A673 (cell line): ENCODE measurements around the gene SOX1. TPM values are rescaled to one million over a fixed set of nuclear protein-coding genes. Genes with fewer than 3 reads are reported as not detected.
A peak's percentile ranks its signal among the peaks of the same experiment; 100 is the strongest.

Experiments used
- BruUV-seq: library from RNA; stranded (reverse); fragments of 400-500 nt; replicated peaks from 2 replicates; lab custom pipeline; 2021; lab: Mats Ljungman, UMichigan
- CTCF ChIA-PET: fragments of 300-600 bp; sonication (Branson Sonifier 250); formaldehyde crosslinking; loops from one replicate; lab custom pipeline; 2022; ENCODE audit warnings: antibody characterized with exemption; lab: Charles Lee
- POLR2A ChIA-PET: fragments of 300-600 bp; sonication (Branson Sonifier 250); formaldehyde crosslinking; loops from one replicate; lab custom pipeline; 2022; ENCODE audit warnings: antibody characterized with exemption; ENCODE audit not compliant: low non-redundant PET; lab: Charles Lee
- DNase-seq: peaks from one replicate; pipeline ENCODE4 v3.0.0-alpha.2; 2015; ENCODE audit warnings: low spot score
- H3K27ac ChIP-seq: fragments of 200-600 bp; sonication (generic); 2 replicates; pipeline ENCODE4 v1.5.1; 2016; ENCODE audit warnings: mixed run types, low read depth, mild to moderate bottlenecking, mixed read lengths, antibody characterized with exemption, low read length; ENCODE audit not compliant: poor library complexity, severe bottlenecking
- H3K27me3 ChIP-seq: fragments of 200-600 bp; sonication (generic); replicated peaks from 2 replicates; pipeline ENCODE4 v1.6.1; 2017; ENCODE audit warnings: mixed run types, low read depth, mild to moderate bottlenecking, mixed read lengths, antibody characterized with exemption, low read length; ENCODE audit not compliant: insufficient read depth, poor library complexity
- H3K36me3 ChIP-seq: fragments of 200-600 bp; sonication (generic); 2 replicates; pipeline ENCODE4 v1.6.1; 2016; ENCODE audit warnings: mixed run types, mild to moderate bottlenecking, mixed read lengths, antibody characterized with exemption, low read length; ENCODE audit not compliant: insufficient read depth, poor library complexity, severe bottlenecking
- H3K4me1 ChIP-seq: fragments of 200-600 bp; sonication (generic); 2 replicates; pipeline ENCODE4 v1.6.1; 2017; ENCODE audit warnings: mixed run types, mild to moderate bottlenecking, mixed read lengths, antibody characterized with exemption, low read length; ENCODE audit not compliant: insufficient read depth, poor library complexity, severe bottlenecking
- H3K4me3 ChIP-seq: fragments of 200-600 bp; sonication (generic); 2 replicates; pipeline ENCODE4 v1.5.1; 2016; ENCODE audit warnings: low read depth, mixed run types, mild to moderate bottlenecking, mixed read lengths, low read length; ENCODE audit not compliant: poor library complexity, severe bottlenecking
- H3K9me3 ChIP-seq: fragments of 200-600 bp; sonication (generic); 2 replicates; pipeline ENCODE4 v1.6.1; 2016; ENCODE audit warnings: mixed run types, low read depth, mild to moderate bottlenecking, mixed read lengths, antibody characterized with exemption, low read length; ENCODE audit not compliant: poor library complexity, severe bottlenecking
- EZH2 ChIP-seq: fragments of 200-600 bp; sonication (generic); IDR thresholded peaks from 2 replicates; pipeline ENCODE4 v1.6.1; 2017; ENCODE audit warnings: borderline replicate concordance, low read depth, mild to moderate bottlenecking, mixed read lengths, antibody characterized with exemption, low read length; ENCODE audit not compliant: poor library complexity, severe bottlenecking
- intact Hi-C: fragments of 100-400 bp; cut with micrococcal nuclease; formaldehyde crosslinking; loops from one replicate; pipeline ENCODE4 v1.10.0; 2022; ENCODE audit not compliant: unreplicated experiment
- total RNA-seq: library from RNA; stranded (reverse); gene quantifications from 2 replicates; pipeline ENCODE4 v1.2.3, GENCODE V29; 2021
- TF ChIP-seq, protein P1 (sequence below): fragments of 300-800, 200-600 bp; sonication (generic); conservative IDR thresholded peaks from 2 replicates; pipeline ENCODE4 v1.5.1; 2017; ENCODE audit warnings: low read depth, mild to moderate bottlenecking, antibody characterized with exemption, low read length, moderate library complexity, mixed read lengths

SOX1 gene
- total RNA-seq, 1 experiment from 2014 or later = 56.6 TPM

DNA sequence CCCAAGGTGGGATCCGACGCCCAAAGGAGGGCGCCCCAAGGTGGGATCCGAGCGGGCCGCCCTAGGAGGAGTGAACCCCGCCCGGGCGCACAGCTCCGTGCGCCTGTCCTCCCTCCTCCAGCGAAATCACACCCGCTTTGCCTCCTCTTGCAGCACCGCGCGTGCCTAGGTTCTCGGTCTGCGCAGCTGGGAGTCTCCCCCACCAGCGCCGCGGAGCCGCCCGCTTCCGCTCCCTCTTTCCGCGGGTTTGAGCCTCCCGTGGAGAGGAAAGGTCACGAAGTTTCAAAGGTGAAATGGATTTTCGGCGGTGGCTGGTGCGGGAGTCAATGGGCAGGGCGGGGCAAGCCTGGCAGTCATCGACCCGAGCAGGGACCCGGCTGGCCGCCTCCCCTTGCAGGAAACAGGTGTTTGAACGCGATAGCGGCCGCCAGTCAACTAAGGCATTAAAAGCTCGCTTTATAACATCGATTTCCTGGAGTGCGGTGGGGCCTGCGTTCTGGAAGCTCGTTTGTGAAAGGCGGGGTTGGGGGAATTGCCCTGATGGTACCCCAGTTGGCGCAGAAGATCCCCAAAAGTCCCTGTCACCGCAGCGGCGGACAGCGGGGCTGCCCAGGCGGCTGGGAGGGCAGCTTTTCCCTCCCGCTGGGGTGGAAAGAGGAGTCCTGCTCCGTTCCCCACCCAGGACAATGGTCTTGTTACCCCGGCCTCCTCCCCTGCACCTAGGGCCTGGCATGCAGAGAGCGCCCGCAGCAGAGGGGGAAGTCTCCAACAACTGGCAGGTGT lies 9.0 kb upstream of the SOX1 start:
- no peaks in the 10 kb centered on the region for H3K4me1 ChIP-seq
- H3K36me3 ChIP-seq = no peaks in the 10 kb centered on the region
- peak overlapping the region; percentile 58 for H3K4me3 ChIP-seq
- POLR2A ChIA-PET = interaction anchor here (0.8 kb wide), 1 partner anchor 181 kb away, joined by 4 read pairs; no protein-coding TSS in a partner anchor
- CTCF ChIA-PET = interaction anchor here (0.6 kb wide), 1 partner anchor 527 kb away, joined by 4 read pairs; no protein-coding TSS in a partner anchor
- no peak overlapping the region for H3K27ac ChIP-seq
- peaks cover 98% of the 10 kb centered on the region for H3K27me3 ChIP-seq
- TF ChIP-seq, protein P1, sequence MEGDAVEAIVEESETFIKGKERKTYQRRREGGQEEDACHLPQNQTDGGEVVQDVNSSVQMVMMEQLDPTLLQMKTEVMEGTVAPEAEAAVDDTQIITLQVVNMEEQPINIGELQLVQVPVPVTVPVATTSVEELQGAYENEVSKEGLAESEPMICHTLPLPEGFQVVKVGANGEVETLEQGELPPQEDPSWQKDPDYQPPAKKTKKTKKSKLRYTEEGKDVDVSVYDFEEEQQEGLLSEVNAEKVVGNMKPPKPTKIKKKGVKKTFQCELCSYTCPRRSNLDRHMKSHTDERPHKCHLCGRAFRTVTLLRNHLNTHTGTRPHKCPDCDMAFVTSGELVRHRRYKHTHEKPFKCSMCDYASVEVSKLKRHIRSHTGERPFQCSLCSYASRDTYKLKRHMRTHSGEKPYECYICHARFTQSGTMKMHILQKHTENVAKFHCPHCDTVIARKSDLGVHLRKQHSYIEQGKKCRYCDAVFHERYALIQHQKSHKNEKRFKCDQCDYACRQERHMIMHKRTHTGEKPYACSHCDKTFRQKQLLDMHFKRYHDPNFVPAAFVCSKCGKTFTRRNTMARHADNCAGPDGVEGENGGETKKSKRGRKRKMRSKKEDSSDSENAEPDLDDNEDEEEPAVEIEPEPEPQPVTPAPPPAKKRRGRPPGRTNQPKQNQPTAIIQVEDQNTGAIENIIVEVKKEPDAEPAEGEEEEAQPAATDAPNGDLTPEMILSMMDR = no peak
- no peak for TF ChIP-seq EZH2
- no TSS peak for BruUV-seq
- no peaks in the 10 kb centered on the region for H3K9me3 ChIP-seq
- DNase-seq = peak; percentile 43
- intact Hi-C loops = no loop called here

GRCh38 chr13:112058519-112058873 lies 8.5 kb upstream of the SOX1 start:
- no peaks in the 10 kb centered on the region for H3K4me1 ChIP-seq
- DNase-seq = no peak

GRCh38 chr13:112058941-112059340 lies 8.0 kb upstream of the SOX1 start:
- Histone ChIP-seq H3K9me3 (no peaks in the 10 kb centered on the region), H3K36me3 (no peaks in the 10 kb centered on the region), H3K4me3 (no peak overlapping the region), H3K27me3 (peaks cover 96% of the 10 kb centered on the region), H3K4me1 (no peaks in the 10 kb centered on the region), H3K27ac (no peak overlapping the region)
- DNase-seq = no peak
- intact Hi-C loops = no loop called here
- BruUV-seq = no TSS peak
- POLR2A ChIA-PET = no interaction called here
- CTCF ChIA-PET = no interaction called here
- TF ChIP-seq, protein P1 = no peak
- TF ChIP-seq EZH2 = no peak

More at GRCh38 chr13:112058519-112058873, 8.5 kb upstream of the SOX1 start:
- BruUV-seq = no TSS peak
- H3K36me3 ChIP-seq = no peaks in the 10 kb centered on the region
- ChIA-PET CTCF (no interaction called here), POLR2A (interaction anchor here (0.8 kb wide), 1 partner anchor 181 kb away, joined by 4 read pairs; no protein-coding TSS in a partner anchor)
- H3K27ac ChIP-seq = no peak overlapping the region
- no peak overlapping the region for H3K4me3 ChIP-seq
- H3K27me3 ChIP-seq = peaks cover 97% of the 10 kb centered on the region
- TF ChIP-seq EZH2 = no peak
- TF ChIP-seq, protein P1 = no peak
- H3K9me3 ChIP-seq = no peaks in the 10 kb centered on the region
- intact Hi-C loops = no loop called here
